ENCODE results near the gene KRT37.
A peak's percentile ranks its signal among the peaks of the same experiment; 100 is the strongest.
"Not testable (repeated sequence)": the region's sequence is repeated elsewhere in the genome, so short reads cannot be mapped to it uniquely, and the experiment has no call there.

KRT37 gene

DNA sequence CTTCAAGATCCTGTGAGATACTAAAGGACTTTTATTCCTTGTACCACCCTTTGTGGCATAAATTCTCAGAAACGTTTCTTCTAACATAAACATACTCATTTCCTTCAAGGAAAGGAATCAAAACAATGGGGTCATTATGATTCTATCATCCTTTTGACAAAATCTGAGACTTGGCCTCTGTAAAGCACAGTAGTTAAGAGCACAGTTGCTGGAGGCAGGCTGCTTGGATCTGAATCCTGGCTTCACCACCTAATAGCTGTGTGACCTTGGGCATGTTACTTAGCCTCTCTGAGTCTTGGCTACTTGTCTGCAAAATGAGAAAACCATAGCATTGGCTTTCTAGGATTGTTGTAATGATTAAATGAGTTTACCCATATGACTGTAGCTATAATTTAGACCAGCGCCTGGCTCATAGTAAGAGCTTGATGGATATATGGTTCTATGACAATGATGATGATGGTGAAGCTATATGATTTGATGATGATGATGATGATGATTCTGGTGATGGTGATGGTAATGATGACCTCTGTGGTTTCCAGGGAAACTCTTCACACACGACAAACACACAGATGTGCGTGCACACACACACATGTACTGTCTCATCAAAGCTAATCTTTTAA is 20.9 kb downstream of the KRT37 start:
- peaks cover 42% of the 10 kb centered on the region for H3K4me1 Mint-ChIP-seq (ENCODE audit: low read depth)
- peak overlapping the region; percentile 76 for H3K27ac Mint-ChIP-seq
- no peaks in the 10 kb centered on the region for H3K27me3 Mint-ChIP-seq
- H3K9me3 Mint-ChIP-seq (ENCODE audit: low read depth): no peaks in the 10 kb centered on the region
- no peak overlapping the region for H3K4me3 Mint-ChIP-seq
- peaks cover 2% of the 10 kb centered on the region for H3K36me3 Mint-ChIP-seq

DNA sequence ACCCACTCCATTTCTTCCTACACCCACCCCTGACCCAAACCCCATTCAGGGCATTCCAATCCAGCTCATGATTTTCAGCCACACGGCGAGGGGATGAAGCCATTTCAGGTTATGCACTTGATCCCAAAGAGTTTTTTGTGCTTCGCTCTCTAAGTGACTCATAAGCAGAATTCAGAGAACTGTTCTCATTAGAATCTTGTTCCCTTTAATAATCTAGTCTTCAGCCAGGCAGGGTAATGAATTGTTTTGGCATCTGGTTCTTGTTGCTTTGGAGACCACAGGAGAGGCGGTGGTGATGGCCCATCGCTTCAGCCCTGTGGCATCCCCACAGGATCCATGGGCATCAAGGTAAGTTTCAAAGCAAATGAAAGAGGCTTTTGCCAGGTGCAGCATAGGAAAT is 22.2 kb downstream of the KRT37 start:
- H3K36me3 Mint-ChIP-seq: peaks cover 2% of the 10 kb centered on the region
- no peaks in the 10 kb centered on the region for H3K9me3 Mint-ChIP-seq (ENCODE audit: low read depth)
- H3K27me3 Mint-ChIP-seq: no peaks in the 10 kb centered on the region
- H3K4me1 Mint-ChIP-seq (ENCODE audit: low read depth): peaks cover 40% of the 10 kb centered on the region
- H3K27ac Mint-ChIP-seq: no peak overlapping the region
- no peak overlapping the region for H3K4me3 Mint-ChIP-seq

DNA sequence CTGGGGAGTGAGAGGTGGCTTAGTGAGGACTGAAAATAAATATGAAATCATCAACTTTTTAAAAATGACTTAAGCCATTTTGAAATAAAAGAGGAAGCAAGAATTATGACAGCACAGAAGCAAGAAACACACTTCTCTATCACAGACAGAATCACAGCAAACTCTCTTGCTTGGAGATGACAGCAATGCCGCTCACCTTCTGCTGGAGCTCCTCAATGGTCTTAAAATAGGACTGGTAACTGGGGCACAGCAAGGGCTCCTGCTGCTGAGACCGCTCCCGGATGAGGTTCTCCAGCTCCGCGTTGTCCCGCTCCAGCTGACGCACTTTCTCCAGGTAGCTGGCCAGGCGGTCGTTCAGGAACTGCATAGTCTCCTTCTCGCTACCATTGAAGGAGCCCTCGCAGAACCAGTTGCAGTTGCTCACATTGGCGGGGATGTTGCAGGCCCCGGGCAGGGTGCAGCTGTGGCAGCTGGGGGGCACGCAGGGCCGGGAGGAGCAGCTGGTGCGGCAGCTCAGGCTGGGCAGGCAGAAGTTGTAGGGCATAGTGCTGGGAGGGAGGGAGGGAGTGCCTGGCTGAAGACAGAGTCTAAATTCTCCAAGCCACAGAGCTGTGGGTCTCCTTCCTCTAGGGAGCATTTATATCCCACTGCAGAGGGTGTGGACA is 27.3 kb downstream of the KRT37 start, which contains the start of gene KRT31:
Gene KRT31, minus strand, starts transcription at position 613 of the 665 bp plus-strand sequence. Its CDS starts 69 bp downstream, at position 544.
- H3K4me3 Mint-ChIP-seq: no peak within 1 kb of the TSS
- H3K9me3 Mint-ChIP-seq (ENCODE audit: low read depth): no peaks in the 10 kb centered on the region
- H3K36me3 Mint-ChIP-seq: peaks cover 2% of the 10 kb centered on the region
- peaks cover 12% of the 10 kb centered on the region for H3K4me1 Mint-ChIP-seq (ENCODE audit: low read depth)
- H3K27ac Mint-ChIP-seq: no peak within 1 kb of the TSS
- H3K27me3 Mint-ChIP-seq: no peaks in the 10 kb centered on the region

DNA sequence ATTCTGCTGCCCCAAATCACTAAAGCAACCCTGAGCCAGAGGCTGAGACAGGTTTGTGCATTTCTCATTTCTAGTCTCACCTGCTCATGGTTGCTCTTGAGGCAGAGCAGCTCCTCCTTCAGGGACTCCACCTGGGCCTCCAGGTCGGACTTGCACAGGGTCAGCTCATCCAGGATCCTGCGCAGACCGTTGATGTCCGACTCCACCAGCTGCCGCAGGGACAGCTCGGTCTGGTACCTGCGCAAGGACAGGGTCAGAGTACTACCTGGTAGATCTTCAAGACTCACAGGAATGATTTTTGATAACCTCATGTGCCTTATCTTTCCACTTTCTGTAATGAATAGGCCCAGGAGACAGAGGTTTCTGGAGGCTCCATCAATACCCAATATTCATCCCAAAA is 28.0 kb downstream of the KRT37 start:
- Mint-ChIP-seq H3K4me1 (ENCODE audit: low read depth) (peaks cover 10% of the 10 kb centered on the region), H3K27me3 (peaks cover 2% of the 10 kb centered on the region), H3K9me3 (ENCODE audit: low read depth) (no peaks in the 10 kb centered on the region), H3K4me3 (no peak overlapping the region), H3K36me3 (peaks cover 2% of the 10 kb centered on the region), H3K27ac (no peak overlapping the region)

DNA sequence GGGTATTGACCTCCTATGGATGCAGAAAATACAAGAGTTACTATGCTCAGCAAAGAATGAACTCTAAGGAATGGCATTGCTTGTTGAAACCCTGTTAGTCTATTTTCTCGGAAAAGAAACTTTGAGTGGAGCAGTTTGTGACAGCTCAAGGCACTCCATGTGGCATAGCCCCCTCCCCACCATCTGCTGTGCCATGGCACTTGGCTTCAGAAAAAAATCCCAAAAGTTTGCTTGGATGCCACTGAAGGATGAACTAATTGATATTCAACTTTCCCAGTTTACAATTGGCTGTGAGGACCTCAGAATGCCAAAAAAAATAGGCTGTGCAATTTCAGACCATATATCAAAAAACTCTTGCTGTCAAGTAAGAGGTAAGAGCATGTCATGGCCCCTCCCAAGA is 28.8 kb downstream of the KRT37 start:
- H3K4me3 Mint-ChIP-seq: no peak overlapping the region
- peaks cover 10% of the 10 kb centered on the region for H3K4me1 Mint-ChIP-seq (ENCODE audit: low read depth)
- H3K27me3 Mint-ChIP-seq: peaks cover 2% of the 10 kb centered on the region
- no peak overlapping the region for H3K27ac Mint-ChIP-seq
- peaks cover 2% of the 10 kb centered on the region for H3K36me3 Mint-ChIP-seq
- H3K9me3 Mint-ChIP-seq (ENCODE audit: low read depth): no peaks in the 10 kb centered on the region

DNA sequence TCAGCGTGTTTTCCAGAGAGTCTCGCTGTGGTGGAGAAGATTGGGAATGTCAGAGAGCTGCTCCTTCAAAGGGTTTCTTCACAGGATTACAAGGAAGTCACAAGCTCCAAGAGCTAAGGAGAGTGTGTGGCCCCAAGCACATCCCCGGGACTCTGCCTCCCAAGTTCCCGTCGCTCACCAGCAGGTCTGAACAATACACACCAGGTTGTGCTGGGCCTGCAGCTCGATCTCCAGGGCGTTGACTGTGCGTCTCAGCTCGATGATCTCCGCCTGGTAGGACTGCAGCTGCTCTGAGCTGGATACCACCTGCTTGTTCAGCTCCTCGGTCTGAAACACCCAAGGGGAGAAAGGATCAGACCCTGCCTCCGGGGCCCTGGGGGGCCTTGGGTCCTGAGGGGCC is 29.3 kb downstream of the KRT37 start:
- not testable (repeated sequence) for H3K27ac Mint-ChIP-seq; H3K9me3 Mint-ChIP-seq (ENCODE audit: low read depth); H3K4me3 Mint-ChIP-seq; H3K27me3 Mint-ChIP-seq; H3K36me3 Mint-ChIP-seq; H3K4me1 Mint-ChIP-seq (ENCODE audit: low read depth)

DNA sequence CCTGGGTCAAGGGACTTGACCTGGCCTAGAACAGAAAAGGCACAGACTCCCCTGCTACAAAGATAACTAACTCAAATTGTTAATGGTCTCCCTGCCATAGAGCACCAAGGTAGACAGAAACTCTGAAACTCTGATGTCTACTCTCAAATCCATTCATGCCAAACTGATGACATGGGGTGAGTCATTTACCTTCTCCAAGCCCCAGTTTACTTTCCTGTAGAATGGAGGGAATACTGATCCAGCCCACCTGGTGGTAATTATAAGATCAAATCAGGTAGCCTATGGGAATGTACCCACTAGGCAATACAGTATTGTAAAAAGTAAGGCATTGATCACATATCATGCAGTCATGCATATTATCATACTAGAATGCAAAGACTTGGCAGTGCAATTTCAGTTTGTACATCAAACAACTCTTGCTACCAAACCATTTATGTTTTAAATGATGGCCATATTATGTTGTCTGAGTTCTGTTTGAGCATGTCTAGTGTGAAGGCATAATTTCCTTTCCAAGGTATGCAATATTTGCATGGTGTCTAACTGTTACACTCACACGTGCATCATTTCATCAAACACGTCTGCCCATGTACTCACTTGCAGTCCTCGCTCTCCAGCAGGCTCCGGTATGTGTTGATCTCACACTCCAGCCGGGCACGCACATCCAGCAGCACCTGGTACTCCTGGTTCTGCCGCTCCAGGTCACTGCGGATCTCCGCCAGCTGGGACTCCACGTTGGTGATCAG is 30.0 kb downstream of the KRT37 start:
- Mint-ChIP-seq H3K27me3 (peaks cover 2% of the 10 kb centered on the region), H3K27ac (no peak overlapping the region), H3K36me3 (no peaks in the 10 kb centered on the region), H3K4me1 (ENCODE audit: low read depth) (peaks cover 6% of the 10 kb centered on the region), H3K9me3 (ENCODE audit: low read depth) (no peaks in the 10 kb centered on the region), H3K4me3 (no peak overlapping the region)

DNA sequence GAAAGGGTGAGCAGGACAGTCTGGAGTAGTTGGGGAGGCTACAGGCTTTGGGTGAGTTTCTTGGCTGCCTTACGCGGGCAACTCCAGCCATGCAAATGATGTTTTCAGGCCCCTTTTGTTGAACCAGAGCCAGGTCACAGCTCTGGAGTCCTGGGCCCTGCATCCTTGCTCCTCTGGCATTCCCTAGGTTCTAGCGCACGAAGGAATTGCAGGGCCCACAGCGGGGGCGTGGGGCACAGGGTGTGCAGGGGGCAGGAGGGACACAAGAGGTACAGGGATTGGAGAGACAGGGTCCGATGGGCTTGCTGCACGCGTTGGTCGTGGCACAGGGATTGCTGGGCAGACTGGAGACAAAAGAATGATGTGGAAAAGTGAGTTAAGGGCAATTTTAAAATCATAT is 30.6 kb downstream of the KRT37 start:
- Mint-ChIP-seq H3K27ac (no peak overlapping the region), H3K27me3 (peaks cover 2% of the 10 kb centered on the region), H3K36me3 (no peaks in the 10 kb centered on the region)

DNA sequence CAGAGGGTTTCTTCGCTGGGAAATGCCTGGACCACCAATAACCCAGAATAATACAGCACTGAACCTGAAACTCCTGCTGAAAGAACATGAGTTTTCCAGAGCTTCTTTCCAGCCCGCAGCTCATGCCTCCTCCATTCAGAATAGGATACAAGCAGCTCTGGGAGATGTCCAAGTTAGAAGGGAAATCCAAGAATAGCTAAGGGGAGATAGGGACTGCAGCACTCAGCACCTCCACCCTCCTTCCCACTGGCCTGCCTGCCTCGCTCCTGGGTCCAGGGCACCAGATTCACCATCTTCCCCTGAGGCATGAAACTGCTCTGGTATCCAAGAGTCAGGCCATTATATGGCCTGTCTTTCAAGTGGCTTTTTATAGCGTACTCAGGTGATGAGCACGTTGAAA is 31.1 kb downstream of the KRT37 start:
- Mint-ChIP-seq H3K27ac (no peak overlapping the region), H3K9me3 (ENCODE audit: low read depth) (no peaks in the 10 kb centered on the region), H3K4me1 (ENCODE audit: low read depth) (peaks cover 7% of the 10 kb centered on the region)

More for the DNA sequence above, 30.6 kb downstream of the KRT37 start:
- H3K4me3 Mint-ChIP-seq: no peak overlapping the region
- no peaks in the 10 kb centered on the region for H3K9me3 Mint-ChIP-seq (ENCODE audit: low read depth)
- H3K4me1 Mint-ChIP-seq (ENCODE audit: low read depth): peaks cover 4% of the 10 kb centered on the region

DNA sequence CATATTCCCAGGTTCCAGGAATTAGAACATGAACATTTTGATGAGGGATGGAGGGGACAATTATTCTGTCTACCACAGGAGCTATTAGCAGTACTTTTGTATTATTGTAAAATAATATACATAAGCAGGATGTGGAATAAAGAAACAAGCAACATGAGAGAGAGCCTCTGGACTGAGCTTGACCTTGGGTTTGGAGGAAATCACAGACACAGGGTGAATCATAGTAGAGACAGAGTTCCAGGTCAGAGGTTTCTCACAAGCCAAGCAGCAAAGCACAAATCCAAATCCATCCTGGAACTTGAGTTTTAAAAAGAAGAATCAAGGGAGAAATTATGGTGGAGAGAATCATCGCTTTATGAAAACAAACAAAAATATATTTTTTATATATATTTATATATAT is 32.1 kb downstream of the KRT37 start:
- H3K9me3 Mint-ChIP-seq (ENCODE audit: low read depth): no peaks in the 10 kb centered on the region

More for the DNA sequence above, 31.1 kb downstream of the KRT37 start:
- Mint-ChIP-seq H3K4me3 (no peak overlapping the region), H3K27me3 (peaks cover 2% of the 10 kb centered on the region), H3K36me3 (no peaks in the 10 kb centered on the region)

DNA sequence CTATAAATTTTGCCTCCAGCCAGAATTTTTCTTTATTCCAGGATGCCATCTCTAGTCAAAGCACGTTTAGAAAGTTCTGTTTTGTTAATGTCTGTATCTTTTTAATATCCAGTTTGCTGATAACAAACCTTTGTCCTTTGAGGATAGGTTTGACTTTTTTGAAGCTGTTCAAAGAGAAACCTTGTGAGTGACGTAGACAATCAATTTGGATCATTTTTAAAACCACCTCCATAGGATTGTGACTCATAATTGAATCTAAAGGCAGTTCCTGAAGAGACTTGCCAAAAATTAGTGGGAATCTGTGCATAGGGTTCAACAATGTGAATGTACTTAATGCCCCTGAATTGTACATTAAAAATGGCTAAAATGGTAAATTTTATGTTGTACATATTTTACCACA is 32.9 kb downstream of the KRT37 start:
- Mint-ChIP-seq H3K4me1 (ENCODE audit: low read depth) (peaks cover 7% of the 10 kb centered on the region), H3K4me3 (no peak overlapping the region), H3K9me3 (ENCODE audit: low read depth) (peaks cover 2% of the 10 kb centered on the region), H3K27ac (no peak overlapping the region), H3K36me3 (peaks cover 4% of the 10 kb centered on the region), H3K27me3 (peaks cover 2% of the 10 kb centered on the region)

More for the DNA sequence above, 32.1 kb downstream of the KRT37 start:
- peaks cover 2% of the 10 kb centered on the region for H3K27me3 Mint-ChIP-seq
- peaks cover 7% of the 10 kb centered on the region for H3K4me1 Mint-ChIP-seq (ENCODE audit: low read depth)
- peaks cover 1% of the 10 kb centered on the region for H3K36me3 Mint-ChIP-seq
- no peak overlapping the region for H3K4me3 Mint-ChIP-seq
- H3K27ac Mint-ChIP-seq: no peak overlapping the region

DNA sequence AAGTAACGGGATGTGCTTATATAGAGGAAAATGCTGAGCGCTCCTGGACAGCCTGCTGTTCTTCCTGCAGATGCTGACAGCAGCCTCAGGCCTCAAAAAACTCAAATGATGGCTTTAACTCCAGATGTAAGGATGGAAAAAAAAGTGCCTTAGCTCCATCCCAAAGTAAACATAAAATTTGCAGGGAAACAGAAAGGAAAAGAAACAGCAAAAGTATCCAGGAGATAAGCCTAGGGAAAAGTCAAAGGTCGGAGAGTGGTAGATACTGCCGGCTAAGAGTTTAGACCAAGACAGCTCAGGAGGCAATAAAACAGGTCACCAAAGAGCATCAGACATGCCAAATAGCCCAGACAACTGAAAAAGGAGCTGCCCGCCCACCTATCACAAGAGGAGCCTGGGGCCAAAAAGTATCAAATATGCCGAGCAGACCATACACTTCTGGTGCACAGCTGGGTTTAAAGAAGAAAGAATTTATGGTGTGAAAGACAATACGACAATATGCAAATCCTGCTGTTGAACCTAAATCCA is 33.9 kb downstream of the KRT37 start:
- H3K4me3 Mint-ChIP-seq: no peak overlapping the region
- peaks cover 5% of the 10 kb centered on the region for H3K36me3 Mint-ChIP-seq
- peaks cover 2% of the 10 kb centered on the region for H3K27me3 Mint-ChIP-seq
- no peak overlapping the region for H3K27ac Mint-ChIP-seq
- peaks cover 5% of the 10 kb centered on the region for H3K9me3 Mint-ChIP-seq (ENCODE audit: low read depth)
- peaks cover 4% of the 10 kb centered on the region for H3K4me1 Mint-ChIP-seq (ENCODE audit: low read depth)

DNA sequence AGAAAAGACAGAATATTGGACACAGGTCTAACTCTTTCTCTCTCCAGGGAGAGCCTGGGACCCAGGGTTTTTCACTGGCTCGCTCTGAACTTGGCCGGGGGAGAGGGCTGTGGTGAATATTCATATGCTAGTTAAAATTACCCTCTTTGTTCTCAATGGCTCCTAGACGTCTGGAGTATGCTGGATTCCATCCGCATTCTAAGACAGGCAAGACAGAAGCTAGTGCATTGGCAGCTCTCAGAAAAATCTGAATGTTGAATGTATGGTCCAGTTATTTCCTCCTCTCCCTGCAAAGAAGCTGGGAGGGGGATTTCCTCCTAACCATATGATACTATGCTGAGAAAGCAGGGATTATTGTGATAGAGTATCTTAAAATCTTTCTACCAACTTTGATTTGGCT is 36.7 kb downstream of the KRT37 start:
- peaks cover 2% of the 10 kb centered on the region for H3K27me3 Mint-ChIP-seq
- peaks cover 4% of the 10 kb centered on the region for H3K4me1 Mint-ChIP-seq (ENCODE audit: low read depth)
- H3K27ac Mint-ChIP-seq: no peak overlapping the region

DNA sequence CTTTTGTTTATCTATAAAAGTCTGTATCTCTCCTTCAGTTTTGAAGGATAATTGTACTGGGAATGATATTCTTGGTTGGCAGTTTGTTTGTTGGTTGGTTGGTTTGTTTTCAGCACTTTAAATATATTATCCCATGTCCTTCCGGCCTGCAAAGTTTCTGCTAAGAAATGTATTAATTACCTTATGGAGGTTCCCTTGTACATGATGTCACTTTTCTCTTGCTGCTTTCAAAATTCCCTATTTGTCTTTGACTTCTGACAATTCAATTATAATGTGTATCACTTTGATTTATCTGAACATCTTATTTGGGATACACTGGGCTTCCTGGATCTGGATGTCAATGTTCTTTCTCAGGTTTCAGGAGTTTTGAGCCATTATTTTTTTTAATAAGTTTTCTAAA is 38.2 kb downstream of the KRT37 start:
- Mint-ChIP-seq H3K9me3 (ENCODE audit: low read depth) (peaks cover 5% of the 10 kb centered on the region), H3K36me3 (peaks cover 5% of the 10 kb centered on the region), H3K27me3 (no peaks in the 10 kb centered on the region), H3K4me1 (ENCODE audit: low read depth) (peaks cover 4% of the 10 kb centered on the region), H3K4me3 (no peak overlapping the region), H3K27ac (no peak overlapping the region)

More for the DNA sequence above, 36.7 kb downstream of the KRT37 start:
- Mint-ChIP-seq H3K36me3 (peaks cover 5% of the 10 kb centered on the region), H3K4me3 (no peak overlapping the region), H3K9me3 (ENCODE audit: low read depth) (peaks cover 5% of the 10 kb centered on the region)

DNA sequence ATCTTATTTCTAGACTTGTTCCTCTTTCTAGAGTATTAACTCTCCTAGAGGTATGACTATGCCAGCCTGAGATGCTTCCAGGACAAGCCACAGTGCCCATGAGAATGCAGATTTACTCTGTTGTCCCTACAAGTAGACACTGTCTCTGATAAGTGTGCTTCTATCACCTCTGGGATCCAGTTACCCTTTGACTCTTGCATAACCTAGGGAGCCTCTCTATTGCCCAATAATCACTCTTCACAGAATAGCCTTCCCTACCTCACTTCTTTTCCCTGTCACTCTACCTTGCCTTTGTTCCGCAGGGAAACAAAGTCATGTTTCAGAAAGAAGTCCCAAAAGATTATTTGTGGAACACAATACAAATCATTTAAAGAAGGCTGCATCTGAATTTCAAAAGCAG is 40.7 kb downstream of the KRT37 start:
- H3K4me1 Mint-ChIP-seq (ENCODE audit: low read depth): peaks cover 7% of the 10 kb centered on the region
- H3K36me3 Mint-ChIP-seq: peaks cover 5% of the 10 kb centered on the region
- no peaks in the 10 kb centered on the region for H3K27me3 Mint-ChIP-seq
- peaks cover 5% of the 10 kb centered on the region for H3K9me3 Mint-ChIP-seq (ENCODE audit: low read depth)
- H3K27ac Mint-ChIP-seq: no peak overlapping the region
- no peak overlapping the region for H3K4me3 Mint-ChIP-seq

Measured in activated naive CD8-positive, alpha-beta T cell (primary cell).